Stimulated activated CD4-positive, alpha-beta T cell treated with anti-CD3 and anti-CD28 coated beads, Interleukin-2, amount 100 ng/mL, for 48 hours (primary cell): ENCODE measurements around the gene SPAG16.

ENCODE experiments used
- DNase-seq, 2 donors: peaks; one replicate each; pipeline ENCODE4 v3.0.0-alpha.2; 2020

The SPAG16 gene

GRCh38 chr2:214104219-214104618, 820.0 kb downstream of the SPAG16 start:
- no peak for DNase-seq

- no peak for DNase-seq
Measured at GRCh38 chr2:214104967-214105366, 820.7 kb downstream of the SPAG16 start.

GRCh38 chr2:214107726-214108125, 823.5 kb downstream of the SPAG16 start:
- no peak for DNase-seq

GRCh38 chr2:214108598-214108997, 824.3 kb downstream of the SPAG16 start:
- DNase-seq: no peak

GRCh38 chr2:214117054-214117453, 832.8 kb downstream of the SPAG16 start:
- no peak for DNase-seq

- DNase-seq: no peak
Measured at GRCh38 chr2:214126135-214126534, 841.9 kb downstream of the SPAG16 start.

- no peak for DNase-seq
Measured at GRCh38 chr2:214127170-214127569, 842.9 kb downstream of the SPAG16 start.

- DNase-seq: no peak
Measured at GRCh38 chr2:214127571-214127970, 843.3 kb downstream of the SPAG16 start.

- no peak for DNase-seq
Measured at GRCh38 chr2:214128040-214128439, 843.8 kb downstream of the SPAG16 start.

GRCh38 chr2:214130114-214130513, 845.9 kb downstream of the SPAG16 start:
- DNase-seq: no peak

- DNase-seq: no peak
Measured at GRCh38 chr2:214135966-214136365, 851.7 kb downstream of the SPAG16 start.

- DNase-seq: no peak
Measured at GRCh38 chr2:214138779-214139178, 854.5 kb downstream of the SPAG16 start.

GRCh38 chr2:214139630-214140284, 855.5 kb downstream of the SPAG16 start:
- DNase-seq: no peak

GRCh38 chr2:214156971-214157370, 872.7 kb downstream of the SPAG16 start:
- DNase-seq: no peak

- DNase-seq: no peak
Measured at GRCh38 chr2:214158851-214159250, 874.6 kb downstream of the SPAG16 start.

- no peak for DNase-seq
Measured at GRCh38 chr2:214169281-214169680, 885.0 kb downstream of the SPAG16 start.

- DNase-seq: no peak
Measured at GRCh38 chr2:214169736-214170135, 885.5 kb downstream of the SPAG16 start.

GRCh38 chr2:214174563-214174962, 890.3 kb downstream of the SPAG16 start:
- no peak for DNase-seq

GRCh38 chr2:214180071-214180470, 895.8 kb downstream of the SPAG16 start:
- no peak for DNase-seq

GRCh38 chr2:214180686-214181085, 896.4 kb downstream of the SPAG16 start:
- DNase-seq: no peak

- DNase-seq: no peak
Measured at GRCh38 chr2:214184461-214184860, 900.2 kb downstream of the SPAG16 start.

GRCh38 chr2:214185546-214185945, 901.3 kb downstream of the SPAG16 start:
- no peak for DNase-seq

- no peak for DNase-seq
Measured at GRCh38 chr2:214192711-214193110, 908.4 kb downstream of the SPAG16 start.

- DNase-seq: no peak
Measured at GRCh38 chr2:214193943-214194342, 909.7 kb downstream of the SPAG16 start.

GRCh38 chr2:214196260-214196659, 912.0 kb downstream of the SPAG16 start:
- DNase-seq: no peak
